Measurements from ENCODE around the gene CREB3L1.

- TF ChIP-seq CTCF (IDR thresholded peaks at IDR 0.05; ENCODE audit: extremely low read depth in 1 of 2, insufficient read depth in 1 of 2, low read depth in 1 of 2, low read length in 2 of 2) (no peak), EZH2 (IDR thresholded peaks at IDR 0.05; ENCODE audit: borderline replicate concordance, low read depth, low read length, severe bottlenecking) (no peak), MYC (IDR thresholded peaks at IDR 0.05; ENCODE audit: low read depth, low read length) (no peak), POLR2AphosphoS5 (IDR thresholded peaks at IDR 0.05; ENCODE audit: insufficient read depth, low read depth, low read length) (no peak), MAX (IDR thresholded peaks at IDR 0.05; ENCODE audit: insufficient read depth, insufficient read length) (no peak), POLR2A (IDR thresholded peaks at IDR 0.05; ENCODE audit: low read depth, low read length) (no peak), JUN (IDR thresholded peaks at IDR 0.05; ENCODE audit: borderline replicate concordance, insufficient read depth, insufficient read length, low read depth) (no peak), GATA2 (IDR thresholded peaks at IDR 0.05; ENCODE audit: insufficient read depth, insufficient read length, low read depth, low read length) (no peak)
Observed at GRCh38 chr11:46235777-46236688, 41.4 kb upstream of the CREB3L1 start.

All from endothelial cell of umbilical vein (primary cell).